HepG2 (cell line): ENCODE results near the gene IL17D. TPM values are rescaled to one million over a fixed set of nuclear protein-coding genes. Genes with fewer than 3 reads are reported as not detected.

Experiments used
- CHD2 ChIP-seq: IDR thresholded peaks from 2 replicates; pipeline ENCODE4 v1.6.1; 2011; ENCODE audit warnings: low read depth, low read length, improper control_type of control experiment
- ELF3 ChIP-seq: IDR thresholded peaks from 2 replicates; pipeline ENCODE4 v1.6.1; 2016; ENCODE audit warnings: missing genetic modification reagents, missing compliant biosample characterization
- JUND ChIP-seq: sonication (generic); formaldehyde crosslinking; IDR thresholded peaks from 2 replicates; pipeline ENCODE4 v1.8.0; 2022; ENCODE audit warnings: mild to moderate bottlenecking, missing genetic modification reagents
- KMT2A ChIP-seq: sonication (generic); formaldehyde crosslinking; IDR thresholded peaks from 2 replicates; pipeline ENCODE4 v1.4.0; 2020; ENCODE audit warnings: missing genetic modification reagents
- MAZ ChIP-seq, 2 experiments: sonication (generic) in 1 of 2; formaldehyde crosslinking in 1 of 2; IDR thresholded peaks; 2 replicates each; pipeline versions ENCODE4 v1.5.0 to v1.6.1; 2012 to 2020; ENCODE audit warnings: low read depth in 2 of 2, mild to moderate bottlenecking in 2 of 2, borderline replicate concordance in 1 of 2, improper control_type of control experiment in 1 of 2, low read length in 1 of 2, missing genetic modification reagents in 1 of 2, moderate library complexity in 1 of 2
- SNAI1 ChIP-seq: sonication (generic); formaldehyde crosslinking; IDR thresholded peaks from 2 replicates; pipeline ENCODE4 v1.5.0; 2020; ENCODE audit warnings: mild to moderate bottlenecking, missing genetic modification reagents, borderline replicate concordance
- SRSF9 ChIP-seq: fragments of 200-400 bp; formaldehyde crosslinking; IDR thresholded peaks from 2 replicates; pipeline ENCODE4 v1.6.1; 2018; ENCODE audit warnings: borderline replicate concordance, mild to moderate bottlenecking, low read depth, low read length; ENCODE audit not compliant: insufficient read depth, poor library complexity, severe bottlenecking
- TARDBP ChIP-seq: sonication (generic); formaldehyde crosslinking; IDR thresholded peaks from 2 replicates; pipeline ENCODE4 v1.8.0; 2022; ENCODE audit warnings: mild to moderate bottlenecking, missing genetic modification reagents
- YEATS4 ChIP-seq: sonication (generic); formaldehyde crosslinking; IDR thresholded peaks from 2 replicates; pipeline ENCODE4 v1.4.0; 2020; ENCODE audit warnings: missing genetic modification reagents, borderline replicate concordance
- ZBTB1 ChIP-seq: sonication (generic); formaldehyde crosslinking; IDR thresholded peaks from 2 replicates; pipeline ENCODE4 v1.4.0; 2020; ENCODE audit warnings: missing genetic modification reagents, borderline replicate concordance
- ZC3H4 ChIP-seq: sonication (generic); formaldehyde crosslinking; IDR thresholded peaks from 2 replicates; pipeline ENCODE4 v1.4.0; 2020; ENCODE audit warnings: missing genetic modification reagents, borderline replicate concordance
- ZFYVE20 ChIP-seq: sonication (generic); formaldehyde crosslinking; IDR thresholded peaks from 2 replicates; pipeline ENCODE4 v1.8.0; 2023; ENCODE audit warnings: low read depth, mild to moderate bottlenecking, moderate library complexity, missing genetic modification reagents, borderline replicate concordance
- ZNF101 ChIP-seq: sonication (generic); formaldehyde crosslinking; IDR thresholded peaks from 2 replicates; pipeline ENCODE4 v1.4.0; 2020; ENCODE audit warnings: mild to moderate bottlenecking, low read depth, missing genetic modification reagents, borderline replicate concordance
- ZNF598 ChIP-seq: sonication (generic); formaldehyde crosslinking; IDR thresholded peaks from 2 replicates; pipeline ENCODE4 v1.5.1; 2020; ENCODE audit warnings: mild to moderate bottlenecking, missing genetic modification reagents, borderline replicate concordance
- ZNF879 ChIP-seq: sonication (generic); formaldehyde crosslinking; IDR thresholded peaks from 2 replicates; pipeline ENCODE4 v1.8.1; 2023; ENCODE audit warnings: missing genetic modification reagents
- polyA plus RNA-seq, 8 experiments: library from polyadenylated mRNA; depleted of rRNA in 3 of 8; stranded (reverse) in 7 of 8; unstranded in 1 of 8; fragments of >200 nt; fragmentation: Illumina TruSeq in 4 of 8; extraction: Trizol in 4 of 8; gene quantifications; 2 replicates each; pipeline versions ENCODE4 v1.2.1 to v1.2.3, GENCODE V29; 2011 to 2016; ENCODE audit warnings: low read depth in 4 of 8, missing spikeins in 1 of 8, mixed read lengths in 1 of 8; ENCODE audit not compliant: insufficient read depth in 1 of 8
- total RNA-seq, 5 experiments: library from RNA; depleted of rRNA; stranded (reverse); fragments of >200 nt; fragmentation: Illumina TruSeq; extraction: Trizol; gene quantifications; 2 replicates each; pipeline ENCODE4 v1.2.3, GENCODE V29; 2016; ENCODE audit warnings: low read depth in 1 of 5
- TF ChIP-seq, protein P1 (sequence below): sonication (generic); IDR thresholded peaks from 2 replicates; pipeline ENCODE4 v1.6.1; 2016; ENCODE audit warnings: low read depth, borderline replicate concordance
- TF ChIP-seq, protein P2 (sequence below): sonication (generic); formaldehyde crosslinking; IDR thresholded peaks from 2 replicates; pipeline ENCODE4 v1.4.0; 2020; ENCODE audit warnings: missing genetic modification reagents, borderline replicate concordance
- TF ChIP-seq, protein P3 (sequence below), 2 experiments: sonication (generic) in 1 of 2; formaldehyde crosslinking in 1 of 2; IDR thresholded peaks; 2 replicates each; pipeline versions ENCODE4 v1.5.1 to v1.6.1; 2011 to 2020; ENCODE audit warnings: borderline replicate concordance in 1 of 2, low read depth in 1 of 2, low read length in 1 of 2, mild to moderate bottlenecking in 1 of 2, missing genetic modification reagents in 1 of 2, moderate library complexity in 1 of 2
- TF ChIP-seq, protein P4 (sequence below): sonication (generic); formaldehyde crosslinking; IDR thresholded peaks from 2 replicates; pipeline ENCODE4 v1.5.1; 2020; ENCODE audit warnings: mild to moderate bottlenecking, missing genetic modification reagents, borderline replicate concordance
- TF ChIP-seq, protein P5 (sequence below): sonication (generic); formaldehyde crosslinking; IDR thresholded peaks from 2 replicates; pipeline ENCODE4 v1.9.0; 2021; ENCODE audit warnings: missing genetic modification reagents, mild to moderate bottlenecking, borderline replicate concordance

Gene IL17D
- total and polyA plus RNA-seq, 2 of the 13 experiments (the other 11 are each of a cell fraction or from before 2014, with no cell fraction given): 1.1 to 2.2 TPM

DNA sequence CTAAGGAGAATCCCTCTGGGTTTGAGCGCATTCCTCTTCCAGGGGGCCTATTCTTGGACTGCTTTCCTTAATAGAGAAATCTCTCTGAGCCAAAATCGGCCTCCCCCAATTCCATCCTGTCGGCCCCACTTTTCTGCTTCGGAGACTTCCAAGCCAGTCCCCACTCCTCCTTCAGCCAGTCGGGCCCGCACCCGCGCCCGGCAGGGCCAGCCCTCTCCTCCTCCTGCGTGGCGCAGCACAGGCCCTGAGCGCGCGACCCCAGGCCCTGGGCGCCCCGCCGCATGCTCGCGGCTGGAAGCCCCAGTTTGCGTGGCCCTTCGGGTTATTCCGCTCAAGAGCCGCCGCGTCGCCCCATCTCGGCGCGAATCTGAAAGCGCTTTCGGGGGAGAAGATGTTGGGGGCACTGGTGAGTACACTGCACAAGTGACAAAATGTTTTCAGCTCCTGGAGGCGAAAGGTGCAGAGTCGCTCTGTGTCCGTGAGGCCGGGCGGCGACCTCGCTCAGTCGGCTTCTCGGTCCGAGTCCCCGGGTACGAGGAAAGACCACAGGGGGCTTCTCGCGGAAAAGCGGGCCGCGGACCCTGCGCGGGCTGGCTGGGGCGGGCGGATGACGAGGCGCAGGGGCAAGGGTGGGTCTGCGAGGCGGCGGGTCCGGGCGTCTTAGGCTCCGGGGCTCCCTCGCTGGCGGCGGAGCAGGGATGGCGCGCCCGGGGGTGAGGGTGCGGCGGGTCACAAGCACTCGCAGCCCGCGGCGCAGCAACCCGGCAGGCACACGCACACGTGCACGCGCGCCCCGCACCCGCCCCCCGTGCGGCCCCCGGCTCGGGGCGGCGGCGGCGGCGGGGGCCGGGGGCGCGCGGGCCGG, at the start of gene IL17D (continued):
- TF ChIP-seq, protein P1, sequence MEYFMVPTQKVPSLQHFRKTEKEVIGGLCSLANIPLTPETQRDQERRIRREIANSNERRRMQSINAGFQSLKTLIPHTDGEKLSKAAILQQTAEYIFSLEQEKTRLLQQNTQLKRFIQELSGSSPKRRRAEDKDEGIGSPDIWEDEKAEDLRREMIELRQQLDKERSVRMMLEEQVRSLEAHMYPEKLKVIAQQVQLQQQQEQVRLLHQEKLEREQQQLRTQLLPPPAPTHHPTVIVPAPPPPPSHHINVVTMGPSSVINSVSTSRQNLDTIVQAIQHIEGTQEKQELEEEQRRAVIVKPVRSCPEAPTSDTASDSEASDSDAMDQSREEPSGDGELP: no peak; the same call in 1 of the 2 replicates
- TF ChIP-seq ZFYVE20: no peak
- TF ChIP-seq JUND (CRISPR knock-in tag): no peak
- TF ChIP-seq TARDBP (CRISPR knock-in tag): no peak
- TF ChIP-seq ZBTB1 (CRISPR knock-in tag): no peak
- TF ChIP-seq, protein P2, sequence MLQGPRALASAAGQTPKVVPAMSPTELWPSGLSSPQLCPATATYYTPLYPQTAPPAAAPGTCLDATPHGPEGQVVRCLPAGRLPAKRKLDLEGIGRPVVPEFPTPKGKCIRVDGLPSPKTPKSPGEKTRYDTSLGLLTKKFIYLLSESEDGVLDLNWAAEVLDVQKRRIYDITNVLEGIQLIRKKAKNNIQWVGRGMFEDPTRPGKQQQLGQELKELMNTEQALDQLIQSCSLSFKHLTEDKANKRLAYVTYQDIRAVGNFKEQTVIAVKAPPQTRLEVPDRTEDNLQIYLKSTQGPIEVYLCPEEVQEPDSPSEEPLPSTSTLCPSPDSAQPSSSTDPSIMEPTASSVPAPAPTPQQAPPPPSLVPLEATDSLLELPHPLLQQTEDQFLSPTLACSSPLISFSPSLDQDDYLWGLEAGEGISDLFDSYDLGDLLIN (CRISPR knock-in tag): no peak
- no peak for TF ChIP-seq ZNF879 (CRISPR knock-in tag)
- peak; percentile 45; the same call in 1 of the 2 replicates for TF ChIP-seq YEATS4 (CRISPR knock-in tag)
- TF ChIP-seq, protein P3, sequence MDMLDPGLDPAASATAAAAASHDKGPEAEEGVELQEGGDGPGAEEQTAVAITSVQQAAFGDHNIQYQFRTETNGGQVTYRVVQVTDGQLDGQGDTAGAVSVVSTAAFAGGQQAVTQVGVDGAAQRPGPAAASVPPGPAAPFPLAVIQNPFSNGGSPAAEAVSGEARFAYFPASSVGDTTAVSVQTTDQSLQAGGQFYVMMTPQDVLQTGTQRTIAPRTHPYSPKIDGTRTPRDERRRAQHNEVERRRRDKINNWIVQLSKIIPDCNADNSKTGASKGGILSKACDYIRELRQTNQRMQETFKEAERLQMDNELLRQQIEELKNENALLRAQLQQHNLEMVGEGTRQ (IDR thresholded peaks at IDR 0.05; ENCODE audit: low read depth, low read length): no peak
- TF ChIP-seq, protein P3 (CRISPR knock-in tag; IDR thresholded peaks at IDR 0.05; ENCODE audit: borderline replicate concordance): no peak
- TF ChIP-seq ZNF598 (CRISPR knock-in tag): no peak
- no peak for TF ChIP-seq ZC3H4 (CRISPR knock-in tag)
- TF ChIP-seq KMT2A (CRISPR knock-in tag): no peak; the same call in 1 of the 2 replicates
- TF ChIP-seq, protein P4, sequence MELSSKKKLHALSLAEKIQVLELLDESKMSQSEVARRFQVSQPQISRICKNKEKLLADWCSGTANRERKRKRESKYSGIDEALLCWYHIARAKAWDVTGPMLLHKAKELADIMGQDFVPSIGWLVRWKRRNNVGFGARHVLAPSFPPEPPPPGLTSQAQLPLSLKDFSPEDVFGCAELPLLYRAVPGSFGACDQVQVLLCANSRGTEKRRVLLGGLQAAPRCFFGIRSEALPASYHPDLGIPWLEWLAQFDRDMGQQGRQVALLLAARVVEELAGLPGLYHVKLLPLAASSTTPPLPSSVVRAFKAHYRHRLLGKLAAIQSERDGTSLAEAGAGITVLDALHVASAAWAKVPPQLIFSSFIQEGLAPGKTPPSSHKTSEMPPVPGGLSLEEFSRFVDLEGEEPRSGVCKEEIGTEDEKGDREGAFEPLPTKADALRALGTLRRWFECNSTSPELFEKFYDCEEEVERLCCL (CRISPR knock-in tag): no peak
- no peak for TF ChIP-seq ELF3 (CRISPR knock-in tag)
- TF ChIP-seq MAZ (IDR thresholded peaks at IDR 0.05; ENCODE audit: borderline replicate concordance, low read depth, low read length): no peak
- TF ChIP-seq MAZ (CRISPR knock-in tag; IDR thresholded peaks at IDR 0.05; ENCODE audit: low read depth): no peak
- TF ChIP-seq, protein P5, sequence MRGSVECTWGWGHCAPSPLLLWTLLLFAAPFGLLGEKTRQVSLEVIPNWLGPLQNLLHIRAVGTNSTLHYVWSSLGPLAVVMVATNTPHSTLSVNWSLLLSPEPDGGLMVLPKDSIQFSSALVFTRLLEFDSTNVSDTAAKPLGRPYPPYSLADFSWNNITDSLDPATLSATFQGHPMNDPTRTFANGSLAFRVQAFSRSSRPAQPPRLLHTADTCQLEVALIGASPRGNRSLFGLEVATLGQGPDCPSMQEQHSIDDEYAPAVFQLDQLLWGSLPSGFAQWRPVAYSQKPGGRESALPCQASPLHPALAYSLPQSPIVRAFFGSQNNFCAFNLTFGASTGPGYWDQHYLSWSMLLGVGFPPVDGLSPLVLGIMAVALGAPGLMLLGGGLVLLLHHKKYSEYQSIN (CRISPR knock-in tag): no peak
- TF ChIP-seq SRSF9: no peak
- no peak for TF ChIP-seq CHD2
- TF ChIP-seq ZNF101 (CRISPR knock-in tag): no peak
- TF ChIP-seq SNAI1: no peak
